GM19395 (cell line): ENCODE results near the gene CFI.

Source experiments
- ATAC-seq: cut with Tn5 transposase; IDR thresholded peaks from one replicate; pipeline ENCODE4 v1.9.1; 2021; ENCODE audit warnings: mild to moderate bottlenecking, moderate library complexity; ENCODE audit not compliant: unreplicated experiment

CFI gene

GRCh38 chr4:109691411-109691920 lies 110.3 kb downstream of the CFI start:
- no peak for ATAC-seq
